ENCODE results near the gene ABHD14A. TPM values are rescaled to one million over a fixed set of nuclear protein-coding genes. Genes with fewer than 3 reads are reported as not detected.

The ABHD14A gene
- total and polyA plus RNA-seq, 2 of the 13 experiments (the other 11 are each of a cell fraction or from before 2014, with no cell fraction given) = 29.5 to 46.9 TPM

DNA sequence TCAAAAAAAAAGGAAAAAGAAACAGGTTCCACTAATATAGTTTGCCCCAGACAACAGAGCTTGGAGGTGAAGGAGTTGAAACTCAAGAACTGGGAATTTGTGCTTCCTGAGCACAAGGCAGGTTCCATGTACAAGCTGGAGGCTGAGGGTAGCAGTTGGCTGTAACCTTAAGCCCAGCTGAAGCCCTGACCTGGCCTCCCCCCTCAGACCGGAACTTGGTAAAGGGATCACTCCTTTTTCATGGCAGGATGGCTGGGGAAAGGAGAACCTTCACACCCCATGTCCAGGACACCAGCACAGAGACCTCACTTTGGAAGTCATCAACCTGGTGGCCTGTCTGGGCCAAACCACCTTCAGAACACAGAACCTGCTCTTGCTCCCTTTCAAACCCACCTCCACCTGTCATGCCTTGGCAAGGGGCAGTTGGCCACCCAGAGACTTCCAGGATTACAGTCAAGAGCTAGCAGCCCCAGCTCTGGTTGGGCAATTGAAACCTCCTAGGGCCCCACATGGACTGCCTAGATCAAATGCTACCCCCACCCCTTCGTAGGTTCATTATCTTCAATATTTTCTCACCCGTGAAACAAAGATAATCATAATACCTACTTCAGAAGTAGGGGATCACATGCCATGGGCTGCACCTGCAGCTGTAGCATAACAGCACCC lies 17.3 kb downstream of the ABHD14A start:
- DNase-seq (ENCODE audit: low spot score) (no peak), FAIRE-seq (no peak), ATAC-seq (no peak; the same call in 2 of the 3 replicates)
- H3K79me2 ChIP-seq (ENCODE audit: insufficient read depth, low read length) = peaks cover 21% of the 10 kb centered on the region
- CTCF ChIA-PET (ENCODE audit: low intra/inter-chr PET ratio, low total read pairs) = no interaction called here
- H3K9ac ChIP-seq (ENCODE audit: insufficient read depth, low read depth, low read length) = no peak overlapping the region
- 97% methylated on average over 2 of the region's 3 CpGs for WGBS (ENCODE audit: low lambda C conversion rate)
- peak overlapping the region; percentile 37 for H3K27ac ChIP-seq (ENCODE audit: extremely low read length, insufficient read depth, low read length)
- in situ Hi-C loops (cut with HindIII; ENCODE audit: extremely low pct_ligation_motif_present, low pct_unique_long_range_greater_than_20kb) (no loop called here), intact Hi-C loops (cut with micrococcal nuclease; ENCODE audit: unreplicated experiment) (no loop called here)
- H3K4me2 ChIP-seq (ENCODE audit: low read depth, low read length) = no peak overlapping the region
- no peaks in the 10 kb centered on the region; a peak in 1 of 5 replicates for H3K27me3 ChIP-seq (ENCODE audit: control insufficient read depth in 1 of 2, insufficient read depth in 2 of 2, low read length in 2 of 2)
- BruUV-seq (replicated peaks) = TSS peak; percentile 65
- H3K4me1 ChIP-seq (ENCODE audit: insufficient read depth, low read length) = peaks cover 45% of the 10 kb centered on the region
- H3K9me3 ChIP-seq (ENCODE audit: low read length) = no peaks in the 10 kb centered on the region
- H3K4me3 ChIP-seq (replicated peaks in 1 of 3; ENCODE audit: insufficient read depth in 1 of 3, low read depth in 2 of 3, low read length in 3 of 3) = no peak overlapping the region
- peaks cover 9 to 18% of the 10 kb centered on the region in 2 experiments for H3K36me3 ChIP-seq (replicated peaks in 1 of 2; ENCODE audit: control insufficient read depth in 1 of 2, insufficient read depth in 2 of 2, low read length in 2 of 2)
- H2AFZ ChIP-seq (ENCODE audit: low read length) = no peak overlapping the region
- POLR2A ChIA-PET = interaction anchor here (1.0 to 7.1 kb wide), 8 partner anchors 9 to 162 kb away, joined by 3 to 187 read pairs (median 9); partner anchors contain the start of genes ABHD14A, ABHD14B, ACY1 and PARP3
- H4K20me1 ChIP-seq (ENCODE audit: insufficient read depth, low read length) = peaks cover 3% of the 10 kb centered on the region; the same call in 1 of the 2 replicates
- peak; percentile 41 for TF ChIP-seq HNRNPH1 (optimal IDR thresholded peaks at IDR 0.05; ENCODE audit: low read depth, low read length)
- TF ChIP-seq PHB2 (IDR thresholded peaks at IDR 0.05; ENCODE audit: partially characterized antibody) = no peak
- no peak for TF ChIP-seq ZBTB21 (CRISPR knock-in tag; IDR thresholded peaks at IDR 0.05)
- TF ChIP-seq, protein P1, sequence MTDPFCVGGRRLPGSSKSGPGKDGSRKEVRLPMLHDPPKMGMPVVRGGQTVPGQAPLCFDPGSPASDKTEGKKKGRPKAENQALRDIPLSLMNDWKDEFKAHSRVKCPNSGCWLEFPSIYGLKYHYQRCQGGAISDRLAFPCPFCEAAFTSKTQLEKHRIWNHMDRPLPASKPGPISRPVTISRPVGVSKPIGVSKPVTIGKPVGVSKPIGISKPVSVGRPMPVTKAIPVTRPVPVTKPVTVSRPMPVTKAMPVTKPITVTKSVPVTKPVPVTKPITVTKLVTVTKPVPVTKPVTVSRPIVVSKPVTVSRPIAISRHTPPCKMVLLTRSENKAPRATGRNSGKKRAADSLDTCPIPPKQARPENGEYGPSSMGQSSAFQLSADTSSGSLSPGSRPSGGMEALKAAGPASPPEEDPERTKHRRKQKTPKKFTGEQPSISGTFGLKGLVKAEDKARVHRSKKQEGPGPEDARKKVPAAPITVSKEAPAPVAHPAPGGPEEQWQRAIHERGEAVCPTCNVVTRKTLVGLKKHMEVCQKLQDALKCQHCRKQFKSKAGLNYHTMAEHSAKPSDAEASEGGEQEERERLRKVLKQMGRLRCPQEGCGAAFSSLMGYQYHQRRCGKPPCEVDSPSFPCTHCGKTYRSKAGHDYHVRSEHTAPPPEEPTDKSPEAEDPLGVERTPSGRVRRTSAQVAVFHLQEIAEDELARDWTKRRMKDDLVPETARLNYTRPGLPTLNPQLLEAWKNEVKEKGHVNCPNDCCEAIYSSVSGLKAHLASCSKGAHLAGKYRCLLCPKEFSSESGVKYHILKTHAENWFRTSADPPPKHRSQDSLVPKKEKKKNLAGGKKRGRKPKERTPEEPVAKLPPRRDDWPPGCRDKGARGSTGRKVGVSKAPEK (CRISPR knock-in tag; IDR thresholded peaks at IDR 0.05; ENCODE audit: borderline replicate concordance) = no peak
- no peak for TF ChIP-seq ZSCAN29 (CRISPR knock-in tag; conservative IDR thresholded peaks at IDR 0.05)
- no peak for TF ChIP-seq ZNF737 (CRISPR knock-in tag; IDR thresholded peaks at IDR 0.05; ENCODE audit: borderline replicate concordance)
- no peak for TF ChIP-seq PRMT3 (CRISPR knock-in tag; IDR thresholded peaks at IDR 0.05; ENCODE audit: borderline replicate concordance, low read depth)
- peak; percentile 56 for TF ChIP-seq RBFOX2 (IDR thresholded peaks at IDR 0.05; ENCODE audit: low read depth, low read length)
- TF ChIP-seq POLR2AphosphoS5 (IDR thresholded peaks at IDR 0.05; ENCODE audit: low read depth, low read length) = peak; percentile 24; the same call in 1 of the 2 replicates
- TF ChIP-seq, protein P2, sequence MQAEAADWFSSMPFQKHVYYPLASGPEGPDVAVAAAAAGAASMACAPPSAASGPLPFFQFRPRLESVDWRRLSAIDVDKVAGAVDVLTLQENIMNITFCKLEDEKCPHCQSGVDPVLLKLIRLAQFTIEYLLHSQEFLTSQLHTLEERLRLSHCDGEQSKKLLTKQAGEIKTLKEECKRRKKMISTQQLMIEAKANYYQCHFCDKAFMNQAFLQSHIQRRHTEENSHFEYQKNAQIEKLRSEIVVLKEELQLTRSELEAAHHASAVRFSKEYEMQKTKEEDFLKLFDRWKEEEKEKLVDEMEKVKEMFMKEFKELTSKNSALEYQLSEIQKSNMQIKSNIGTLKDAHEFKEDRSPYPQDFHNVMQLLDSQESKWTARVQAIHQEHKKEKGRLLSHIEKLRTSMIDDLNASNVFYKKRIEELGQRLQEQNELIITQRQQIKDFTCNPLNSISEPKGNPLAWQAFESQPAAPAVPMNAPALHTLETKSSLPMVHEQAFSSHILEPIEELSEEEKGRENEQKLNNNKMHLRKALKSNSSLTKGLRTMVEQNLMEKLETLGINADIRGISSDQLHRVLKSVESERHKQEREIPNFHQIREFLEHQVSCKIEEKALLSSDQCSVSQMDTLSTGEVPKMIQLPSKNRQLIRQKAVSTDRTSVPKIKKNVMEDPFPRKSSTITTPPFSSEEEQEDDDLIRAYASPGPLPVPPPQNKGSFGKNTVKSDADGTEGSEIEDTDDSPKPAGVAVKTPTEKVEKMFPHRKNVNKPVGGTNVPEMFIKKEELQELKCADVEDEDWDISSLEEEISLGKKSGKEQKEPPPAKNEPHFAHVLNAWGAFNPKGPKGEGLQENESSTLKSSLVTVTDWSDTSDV (CRISPR knock-in tag; IDR thresholded peaks at IDR 0.05) = no peak
- peak; percentile 93 for TF ChIP-seq ZSCAN22 (CRISPR knock-in tag; IDR thresholded peaks at IDR 0.05)
- peak in 1 of 2 experiments; percentile 52; a peak in 2 of 4 replicates for TF ChIP-seq POLR2A (IDR thresholded peaks at IDR 0.05; ENCODE audit: insufficient read depth in 1 of 2, low read depth in 2 of 2, low read length in 2 of 2)
- TF ChIP-seq, protein P3, sequence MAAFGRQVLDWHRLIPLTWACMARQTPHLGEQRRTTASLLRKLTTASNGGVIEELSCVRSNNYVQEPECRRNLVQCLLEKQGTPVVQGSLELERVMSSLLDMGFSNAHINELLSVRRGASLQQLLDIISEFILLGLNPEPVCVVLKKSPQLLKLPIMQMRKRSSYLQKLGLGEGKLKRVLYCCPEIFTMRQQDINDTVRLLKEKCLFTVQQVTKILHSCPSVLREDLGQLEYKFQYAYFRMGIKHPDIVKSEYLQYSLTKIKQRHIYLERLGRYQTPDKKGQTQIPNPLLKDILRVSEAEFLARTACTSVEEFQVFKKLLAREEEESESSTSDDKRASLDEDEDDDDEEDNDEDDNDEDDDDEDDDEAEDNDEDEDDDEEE (CRISPR knock-in tag; IDR thresholded peaks at IDR 0.05) = no peak
- peak; percentile 28; the same call in 1 of the 2 replicates for TF ChIP-seq AKAP8 (CRISPR knock-in tag; IDR thresholded peaks at IDR 0.05)
- TF ChIP-seq TAF1 (CRISPR knock-in tag; IDR thresholded peaks at IDR 0.05) = no peak
- no peak for TF ChIP-seq POLR2AphosphoS2 (IDR thresholded peaks at IDR 0.05; ENCODE audit: low read depth, low read length)
- TF ChIP-seq NFYC (CRISPR knock-in tag; IDR thresholded peaks at IDR 0.05) = no peak
- TF ChIP-seq ZNF775 (CRISPR knock-in tag; IDR thresholded peaks at IDR 0.05; ENCODE audit: borderline replicate concordance) = no peak
- TF ChIP-seq AGO2 (optimal IDR thresholded peaks at IDR 0.05; ENCODE audit: low read depth, low read length) = peak; percentile 20

Data from HepG2 (cell line).